GM12865 (cell line): ENCODE measurements around the gene GINS2.

ENCODE experiments used
- DNase-seq: peaks from one replicate; pipeline ENCODE4 v3.0.0; 2010; ENCODE audit warnings: low read depth
- H3K4me3 ChIP-seq: 2 replicates; pipeline ENCODE4 v1.5.1; 2011; ENCODE audit warnings: mild to moderate bottlenecking, low read depth, low read length, control low read depth
- CTCF ChIP-seq: IDR thresholded peaks from 2 replicates; pipeline ENCODE4 v1.5.1; 2011; ENCODE audit warnings: low read length, control low read depth, low read depth, inconsistent platforms; ENCODE audit not compliant: insufficient read depth; ENCODE audit errors: missing control alignments

The GINS2 gene

GRCh38 chr16:85633438-85633743 is 55.4 kb downstream of the GINS2 start:
- no peak for TF ChIP-seq CTCF
- DNase-seq, result no peak
- H3K4me3 ChIP-seq, result no peak overlapping the region

GRCh38 chr16:85632709-85633437 is 55.9 kb downstream of the GINS2 start:
- H3K4me3 ChIP-seq, result no peak overlapping the region
- no peak for DNase-seq
- TF ChIP-seq CTCF, result no peak

- no peak for TF ChIP-seq CTCF
- no peak overlapping the region for H3K4me3 ChIP-seq
- no peak for DNase-seq
Measured at GRCh38 chr16:85631802-85632393, 56.9 kb downstream of the GINS2 start.

GRCh38 chr16:85631230-85631629 is 57.5 kb downstream of the GINS2 start:
- DNase-seq, result no peak
- TF ChIP-seq CTCF, result no peak
- no peak overlapping the region for H3K4me3 ChIP-seq

GRCh38 chr16:85629853-85630252 is 58.9 kb downstream of the GINS2 start:
- no peak for DNase-seq
- no peak for TF ChIP-seq CTCF
- no peak overlapping the region for H3K4me3 ChIP-seq

- H3K4me3 ChIP-seq, result no peak overlapping the region
- no peak for DNase-seq
- no peak for TF ChIP-seq CTCF
Measured at GRCh38 chr16:85629326-85629725, 59.4 kb downstream of the GINS2 start.

GRCh38 chr16:85628645-85629044 is 60.1 kb downstream of the GINS2 start:
- no peak for TF ChIP-seq CTCF
- H3K4me3 ChIP-seq, result no peak overlapping the region
- no peak for DNase-seq
